Subcutaneous adipose tissue (tissue), 4 donors: ENCODE results near the gene GPC6. TPM values are rescaled to one million over a fixed set of nuclear protein-coding genes. Genes with fewer than 3 reads are reported as not detected.

Experiments used
- total RNA-seq, 4 donors: library from RNA; depleted of rRNA; stranded (reverse); fragments of >200 nt; gene quantifications; one replicate each; pipeline ENCODE4 v1.1.0, GENCODE V29; 2016
- TF ChIP-seq, protein P1 (sequence below): fragments of 450-650 bp; IDR thresholded peaks from one replicate; pipeline ENCODE4 v1.5.1; 2016; ENCODE audit warnings: low read depth, mild to moderate bottlenecking, control low read depth, antibody characterized with exemption, moderate library complexity

GPC6 gene
- total RNA-seq, 4 donors from 2014 or later = 16.2 to 30.6 (median 26.9) TPM

DNA sequence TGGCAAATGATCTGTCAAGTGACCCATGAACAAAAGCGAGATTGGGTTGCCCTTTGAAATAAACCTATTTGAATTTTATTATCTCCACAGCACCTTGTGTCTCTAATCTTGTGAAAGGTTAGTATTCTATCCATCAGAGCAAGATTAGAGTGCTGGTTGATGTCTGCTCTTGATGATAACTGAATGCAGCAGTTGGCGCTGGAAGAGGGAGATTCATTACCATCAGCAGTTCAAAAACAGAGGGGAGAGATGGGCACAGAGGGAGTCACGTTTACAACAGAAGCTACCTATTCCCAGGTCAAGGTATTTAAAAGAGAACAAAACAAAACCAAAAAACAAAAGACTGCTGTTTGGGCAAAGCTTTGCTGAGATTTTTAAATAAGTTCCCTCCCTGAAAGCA, 588.1 kb downstream of the GPC6 start:
- TF ChIP-seq, protein P1, sequence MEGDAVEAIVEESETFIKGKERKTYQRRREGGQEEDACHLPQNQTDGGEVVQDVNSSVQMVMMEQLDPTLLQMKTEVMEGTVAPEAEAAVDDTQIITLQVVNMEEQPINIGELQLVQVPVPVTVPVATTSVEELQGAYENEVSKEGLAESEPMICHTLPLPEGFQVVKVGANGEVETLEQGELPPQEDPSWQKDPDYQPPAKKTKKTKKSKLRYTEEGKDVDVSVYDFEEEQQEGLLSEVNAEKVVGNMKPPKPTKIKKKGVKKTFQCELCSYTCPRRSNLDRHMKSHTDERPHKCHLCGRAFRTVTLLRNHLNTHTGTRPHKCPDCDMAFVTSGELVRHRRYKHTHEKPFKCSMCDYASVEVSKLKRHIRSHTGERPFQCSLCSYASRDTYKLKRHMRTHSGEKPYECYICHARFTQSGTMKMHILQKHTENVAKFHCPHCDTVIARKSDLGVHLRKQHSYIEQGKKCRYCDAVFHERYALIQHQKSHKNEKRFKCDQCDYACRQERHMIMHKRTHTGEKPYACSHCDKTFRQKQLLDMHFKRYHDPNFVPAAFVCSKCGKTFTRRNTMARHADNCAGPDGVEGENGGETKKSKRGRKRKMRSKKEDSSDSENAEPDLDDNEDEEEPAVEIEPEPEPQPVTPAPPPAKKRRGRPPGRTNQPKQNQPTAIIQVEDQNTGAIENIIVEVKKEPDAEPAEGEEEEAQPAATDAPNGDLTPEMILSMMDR = no peak

DNA sequence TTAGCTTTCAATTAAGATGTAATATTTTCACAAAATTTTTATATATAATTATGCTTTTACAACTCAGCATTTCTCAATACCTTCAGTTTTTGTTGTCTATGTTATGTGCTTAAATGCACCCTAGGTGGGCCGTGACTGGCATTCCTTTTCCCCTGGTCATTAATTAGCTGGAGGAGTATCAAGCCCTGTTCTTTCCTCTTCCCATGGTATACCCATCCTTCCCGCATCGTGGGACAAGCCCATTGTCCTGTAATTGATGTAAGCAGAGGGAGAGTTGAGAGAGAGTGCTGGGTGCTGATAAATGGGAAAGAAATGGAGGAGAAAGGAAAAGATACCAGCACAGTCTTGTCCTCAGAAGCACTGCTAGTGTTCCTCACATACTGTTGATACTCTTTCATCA, 591.7 kb downstream of the GPC6 start:
- TF ChIP-seq, protein P1 = no peak

DNA sequence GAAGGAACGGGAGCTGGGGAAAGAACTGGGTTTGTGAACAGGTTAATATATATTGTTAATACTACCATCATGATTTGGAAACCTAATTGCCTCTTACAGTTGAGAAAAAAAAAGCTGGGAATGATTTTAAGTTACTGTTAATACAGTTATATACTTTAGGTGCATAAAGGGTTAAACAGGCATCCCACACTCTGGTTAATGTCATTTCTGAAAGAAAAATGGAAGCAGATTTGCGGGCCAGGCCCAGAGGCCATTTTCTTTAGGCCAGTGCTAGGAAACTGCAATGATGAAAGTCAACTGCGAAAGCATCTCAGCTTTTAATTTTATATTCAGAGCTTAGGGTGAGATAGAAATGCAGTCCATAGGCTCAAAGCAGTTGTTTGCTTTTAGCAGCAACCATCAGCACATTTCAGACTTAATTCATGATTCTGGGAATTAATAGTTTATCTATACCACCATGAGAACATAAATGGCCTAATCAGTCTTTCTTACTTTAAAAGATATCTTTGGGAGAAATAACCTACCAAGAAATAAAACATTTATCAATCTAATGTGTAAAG, 592.8 kb downstream of the GPC6 start:
- TF ChIP-seq, protein P1 = no peak

DNA sequence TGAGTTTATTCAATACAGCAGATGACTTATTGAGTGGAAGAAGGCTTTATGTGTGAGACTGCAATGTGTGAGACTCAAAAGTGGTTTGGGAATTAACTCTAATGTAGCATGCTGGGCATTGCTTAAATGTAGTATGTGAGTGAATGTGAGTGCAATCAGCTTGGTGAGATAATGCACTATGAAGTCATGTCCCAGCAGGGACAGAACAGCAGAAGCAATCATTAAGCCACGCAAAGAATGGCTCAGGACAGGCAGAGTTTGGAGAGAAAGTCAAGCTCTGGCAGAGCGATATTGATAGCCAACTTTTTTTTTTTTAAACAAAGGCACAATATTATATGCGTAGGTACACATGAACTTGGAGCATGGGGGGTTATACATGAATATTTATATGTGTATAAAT, 597.7 kb downstream of the GPC6 start:
- TF ChIP-seq, protein P1 = no peak

DNA sequence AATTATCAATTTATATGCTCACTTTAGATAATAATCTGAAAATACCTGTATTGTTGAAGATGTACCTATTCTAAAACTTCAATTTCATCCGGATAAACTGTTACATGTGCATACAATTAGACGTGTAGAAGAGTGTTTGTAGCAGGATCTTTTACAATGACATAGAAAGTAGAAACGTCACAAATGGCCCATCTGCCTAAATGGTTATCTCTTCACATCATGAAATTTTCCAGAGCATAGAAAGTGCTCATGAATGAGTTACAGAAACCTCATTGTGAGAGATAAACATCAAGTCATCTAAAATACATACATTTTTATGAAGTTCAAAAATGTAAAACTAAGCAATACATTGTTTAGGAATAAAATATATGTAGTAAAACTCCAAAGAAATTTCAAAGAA, 607.4 kb downstream of the GPC6 start:
- TF ChIP-seq, protein P1 = no peak

DNA sequence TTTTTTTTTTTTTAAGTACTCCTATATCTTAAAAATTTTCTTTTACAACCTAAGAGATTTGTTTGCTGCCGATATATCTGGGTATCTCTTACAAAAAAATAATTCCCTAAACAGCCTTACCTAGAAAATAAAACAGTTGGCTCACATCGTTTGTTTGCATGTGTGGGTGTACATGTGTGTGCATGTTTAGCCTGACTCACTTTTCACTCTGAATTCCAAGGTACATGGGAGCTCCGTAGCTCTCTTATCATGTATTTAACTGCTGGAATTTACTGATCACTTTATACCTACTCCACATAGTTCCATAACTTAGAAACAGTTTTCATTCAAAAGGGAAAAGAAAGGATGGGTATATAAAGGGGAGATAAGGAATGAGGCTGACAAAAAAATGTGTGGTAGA, 616.5 kb downstream of the GPC6 start:
- TF ChIP-seq, protein P1 = no peak

DNA sequence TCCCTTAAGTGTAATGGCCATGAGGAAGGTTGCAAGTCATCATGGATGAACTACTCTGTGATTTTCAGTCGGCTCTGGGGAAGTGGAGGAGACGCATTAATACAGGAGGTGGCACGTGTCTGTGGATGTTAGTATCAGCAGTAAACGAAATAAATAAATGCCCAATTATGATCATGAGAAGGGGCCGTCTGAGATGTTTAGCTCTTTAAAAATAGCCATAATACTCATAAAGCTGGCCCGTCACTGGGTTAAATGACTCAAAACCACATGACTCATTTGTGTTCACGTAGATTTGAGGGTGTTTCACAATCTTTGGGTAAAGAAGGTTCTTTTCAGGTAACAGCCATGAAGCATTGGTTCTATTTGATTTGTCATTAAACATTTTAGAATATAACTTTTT, 620.6 kb downstream of the GPC6 start:
- TF ChIP-seq, protein P1 = no peak
